ENCODE data around the gene TBC1D5.
A peak's percentile ranks its signal among the peaks of the same experiment; 100 is the strongest.

Gene TBC1D5

DNA sequence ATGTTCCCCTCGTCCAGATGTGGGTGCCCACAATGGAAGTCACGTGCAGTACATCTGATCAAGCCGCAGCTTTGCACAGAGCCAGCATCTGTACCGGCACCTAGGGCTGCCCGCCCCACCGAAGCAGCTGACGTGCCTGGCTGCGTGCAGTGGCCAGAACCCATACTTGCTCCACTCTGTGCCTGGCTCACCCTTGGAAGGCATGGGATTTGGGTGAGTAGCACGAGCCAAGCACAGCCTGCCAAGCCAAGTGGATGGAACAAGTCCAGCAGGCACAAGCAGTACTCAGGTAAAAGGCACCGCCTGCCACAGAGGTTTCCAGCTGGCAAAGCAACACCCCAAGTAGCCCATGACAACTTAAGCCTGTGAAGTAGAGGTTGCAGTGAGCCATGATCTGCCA lies 261.3 kb downstream of the TBC1D5 start:
- in situ Hi-C loops (cut with HindIII; ENCODE audit: low sequenced_read_pairs), result no loop called here
- no peak overlapping the region for H3K4me3 ChIP-seq (ENCODE audit: low read depth, low read length)
- TF ChIP-seq, protein P1, sequence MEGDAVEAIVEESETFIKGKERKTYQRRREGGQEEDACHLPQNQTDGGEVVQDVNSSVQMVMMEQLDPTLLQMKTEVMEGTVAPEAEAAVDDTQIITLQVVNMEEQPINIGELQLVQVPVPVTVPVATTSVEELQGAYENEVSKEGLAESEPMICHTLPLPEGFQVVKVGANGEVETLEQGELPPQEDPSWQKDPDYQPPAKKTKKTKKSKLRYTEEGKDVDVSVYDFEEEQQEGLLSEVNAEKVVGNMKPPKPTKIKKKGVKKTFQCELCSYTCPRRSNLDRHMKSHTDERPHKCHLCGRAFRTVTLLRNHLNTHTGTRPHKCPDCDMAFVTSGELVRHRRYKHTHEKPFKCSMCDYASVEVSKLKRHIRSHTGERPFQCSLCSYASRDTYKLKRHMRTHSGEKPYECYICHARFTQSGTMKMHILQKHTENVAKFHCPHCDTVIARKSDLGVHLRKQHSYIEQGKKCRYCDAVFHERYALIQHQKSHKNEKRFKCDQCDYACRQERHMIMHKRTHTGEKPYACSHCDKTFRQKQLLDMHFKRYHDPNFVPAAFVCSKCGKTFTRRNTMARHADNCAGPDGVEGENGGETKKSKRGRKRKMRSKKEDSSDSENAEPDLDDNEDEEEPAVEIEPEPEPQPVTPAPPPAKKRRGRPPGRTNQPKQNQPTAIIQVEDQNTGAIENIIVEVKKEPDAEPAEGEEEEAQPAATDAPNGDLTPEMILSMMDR (IDR thresholded peaks at IDR 0.05; ENCODE audit: low read depth, low read length), result no peak
- DNase-seq (ENCODE audit: low read depth, low spot score), result no peak

DNA sequence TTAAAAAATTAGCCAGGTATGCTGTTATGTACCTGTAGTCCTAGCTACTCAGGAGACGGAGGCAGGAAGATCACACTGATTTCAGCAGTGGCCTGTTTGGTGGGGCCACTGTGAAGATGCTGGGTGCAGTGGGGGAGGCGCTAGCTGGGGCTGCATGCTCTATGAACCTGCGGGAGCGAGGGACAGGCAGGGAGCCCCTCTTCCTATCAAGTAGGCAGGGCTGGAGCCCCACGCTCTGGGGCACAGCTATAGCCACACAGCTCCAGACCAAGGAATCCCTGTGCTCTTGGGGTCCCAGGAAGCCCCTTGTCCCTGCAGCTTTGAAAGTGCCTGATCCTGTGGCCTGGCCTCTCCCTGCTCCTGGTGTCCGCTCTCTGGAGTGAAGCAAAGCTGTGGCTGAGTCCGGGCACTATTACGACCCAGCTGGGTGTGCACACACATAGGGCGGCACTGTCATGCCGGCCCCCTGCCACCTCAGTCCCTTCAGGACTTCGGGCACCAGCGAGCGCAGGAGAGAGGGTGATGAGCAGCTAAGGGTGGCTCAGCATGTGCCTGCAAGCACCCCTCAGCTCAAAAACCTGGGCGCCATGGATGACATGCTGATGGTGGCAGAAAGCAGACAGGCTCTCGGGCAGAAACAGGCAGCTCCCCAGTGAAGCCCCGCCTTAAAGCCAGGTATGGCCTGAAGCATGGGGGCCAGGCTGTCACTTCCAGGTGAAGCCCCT lies 262.6 kb downstream of the TBC1D5 start:
- DNase-seq (ENCODE audit: low read depth, low spot score), result no peak
- TF ChIP-seq, protein P1 (IDR thresholded peaks at IDR 0.05; ENCODE audit: low read depth, low read length), result no peak

DNA sequence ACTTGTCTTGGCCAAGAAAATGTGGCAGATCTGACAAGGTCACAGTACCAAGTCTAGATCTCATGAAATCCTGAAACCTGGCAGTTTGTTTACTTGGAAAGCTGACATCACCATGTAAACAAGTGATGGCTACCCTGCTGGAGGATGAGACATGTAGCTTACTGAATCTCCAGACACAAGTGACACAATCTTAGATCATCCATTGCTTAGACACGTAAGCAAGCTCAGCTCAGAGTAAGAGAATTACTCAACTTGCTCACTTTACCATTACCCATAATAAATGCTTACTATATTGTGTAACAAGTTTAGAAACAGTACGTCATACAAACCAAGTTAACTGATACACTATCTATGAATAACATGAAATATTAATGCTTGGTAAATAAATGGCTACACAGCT lies 263.8 kb downstream of the TBC1D5 start:
- in situ Hi-C loops (cut with HindIII; ENCODE audit: low sequenced_read_pairs), result no loop called here
- DNase-seq (ENCODE audit: low read depth, low spot score), result peak; percentile 33
- H3K4me3 ChIP-seq (ENCODE audit: low read depth, low read length), result no peak overlapping the region
- TF ChIP-seq, protein P1 (IDR thresholded peaks at IDR 0.05; ENCODE audit: low read depth, low read length), result no peak

More for the DNA sequence above, 262.6 kb downstream of the TBC1D5 start:
- in situ Hi-C loops (cut with HindIII; ENCODE audit: low sequenced_read_pairs), result no loop called here
- H3K4me3 ChIP-seq (ENCODE audit: low read depth, low read length), result no peak overlapping the region

DNA sequence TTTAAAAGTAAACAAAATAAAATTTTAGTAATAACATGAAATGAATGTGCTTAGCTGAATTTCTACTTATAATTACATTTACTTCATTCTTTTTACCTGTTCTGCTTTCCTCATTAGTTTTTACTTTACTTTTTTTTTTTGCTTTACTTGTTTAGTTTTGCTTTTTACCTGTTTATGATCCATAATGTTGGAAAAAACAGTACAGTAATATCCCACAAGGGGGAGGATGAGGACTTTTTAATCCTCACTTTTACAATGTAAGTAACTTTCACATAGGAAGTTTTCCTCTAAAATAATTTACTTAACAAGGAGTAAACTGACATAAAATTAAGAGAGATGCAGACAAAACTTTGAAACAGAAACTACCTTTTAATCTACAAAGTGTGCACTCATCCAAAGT lies 268.7 kb downstream of the TBC1D5 start:
- TF ChIP-seq, protein P1 (IDR thresholded peaks at IDR 0.05; ENCODE audit: low read depth, low read length), result peak; percentile 27
- in situ Hi-C loops (cut with HindIII; ENCODE audit: low sequenced_read_pairs), result no loop called here
- no peak overlapping the region for H3K4me3 ChIP-seq (ENCODE audit: low read depth, low read length)
- DNase-seq (ENCODE audit: low read depth, low spot score), result peak; percentile 15

DNA sequence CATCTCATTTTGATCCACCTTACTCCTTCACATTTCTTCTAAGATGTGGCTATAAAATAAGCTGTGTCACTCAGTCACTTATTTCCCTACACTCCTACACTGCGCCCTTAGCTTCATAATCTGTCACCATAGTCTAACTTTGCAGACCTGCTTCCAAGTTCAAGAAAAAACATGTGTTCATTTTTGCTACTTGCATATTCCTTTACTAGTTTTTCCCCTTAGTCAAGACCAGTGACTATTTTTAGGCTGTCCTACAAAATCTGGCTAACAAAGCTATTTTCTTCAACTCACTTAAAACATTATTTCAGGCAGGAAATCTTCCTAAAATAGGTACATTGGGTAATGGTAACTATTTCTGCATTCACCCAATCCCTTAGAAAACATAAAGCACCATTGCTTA lies 272.5 kb downstream of the TBC1D5 start:
- no peak for DNase-seq (ENCODE audit: low read depth, low spot score)
- H3K4me3 ChIP-seq (ENCODE audit: low read depth, low read length), result no peak overlapping the region
- TF ChIP-seq, protein P1 (IDR thresholded peaks at IDR 0.05; ENCODE audit: low read depth, low read length), result no peak
- in situ Hi-C loops (cut with HindIII; ENCODE audit: low sequenced_read_pairs), result no loop called here

DNA sequence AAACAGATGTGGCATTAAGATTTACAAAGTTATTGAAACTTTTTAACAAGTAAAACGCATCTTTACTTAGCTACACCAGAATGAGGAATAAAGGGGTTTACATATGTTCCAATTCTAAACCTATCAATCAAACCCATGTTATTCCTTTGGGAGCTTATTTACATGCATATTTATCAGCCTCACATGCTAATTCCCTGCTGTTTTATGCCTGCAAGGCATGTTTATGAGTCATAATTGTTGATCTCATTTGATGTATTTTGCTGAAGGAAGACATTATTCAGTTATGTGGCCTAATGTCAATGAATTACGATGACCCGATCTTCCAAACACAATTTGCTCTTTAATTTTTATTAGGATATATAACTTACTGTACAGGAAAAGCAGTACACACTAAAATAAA lies 272.9 kb downstream of the TBC1D5 start:
- peak; percentile 7 for DNase-seq (ENCODE audit: low read depth, low spot score)
- TF ChIP-seq, protein P1 (IDR thresholded peaks at IDR 0.05; ENCODE audit: low read depth, low read length), result no peak
- H3K4me3 ChIP-seq (ENCODE audit: low read depth, low read length), result no peak overlapping the region
- in situ Hi-C loops (cut with HindIII; ENCODE audit: low sequenced_read_pairs), result no loop called here
